ENCODE data around the gene LRRC27.

The LRRC27 gene

GRCh38 chr10:132392811-132393694 is 61.1 kb downstream of the LRRC27 start:
- DNase-seq: no peak

- DNase-seq: no peak
These were observed 61.7 kb downstream of the LRRC27 start for GRCh38 chr10:132393695-132394181.

- DNase-seq: no peak
These were observed 62.3 kb downstream of the LRRC27 start for GRCh38 chr10:132394201-132394811.

GRCh38 chr10:132394936-132395703 is 63.1 kb downstream of the LRRC27 start:
- no peak for DNase-seq

- DNase-seq: no peak
These were observed 63.9 kb downstream of the LRRC27 start for GRCh38 chr10:132395704-132396493.

GRCh38 chr10:132396494-132397035 is 64.6 kb downstream of the LRRC27 start:
- DNase-seq: no peak

GRCh38 chr10:132397036-132397541 is 65.1 kb downstream of the LRRC27 start, which contains the start of gene PWWP2B:
Gene PWWP2B (plus strand): TSS chr10:132397200. CDS start chr10:132397227, 27 bp downstream.
- no peak for DNase-seq

GRCh38 chr10:132397671-132398565 is 65.9 kb downstream of the LRRC27 start:
- no peak for DNase-seq

- no peak for DNase-seq
These were observed 66.6 kb downstream of the LRRC27 start for GRCh38 chr10:132398566-132398991.

GRCh38 chr10:132399117-132400035 is 67.4 kb downstream of the LRRC27 start:
- no peak for DNase-seq

GRCh38 chr10:132400041-132400546 is 68.1 kb downstream of the LRRC27 start:
- DNase-seq: no peak

GRCh38 chr10:132400547-132401151 is 68.7 kb downstream of the LRRC27 start:
- DNase-seq: no peak

- no peak for DNase-seq
These were observed 69.6 kb downstream of the LRRC27 start for GRCh38 chr10:132401401-132402118.

- no peak for DNase-seq
These were observed 70.8 kb downstream of the LRRC27 start for GRCh38 chr10:132402781-132403241.

- no peak for DNase-seq
These were observed 71.6 kb downstream of the LRRC27 start for GRCh38 chr10:132403511-132404168.

- no peak for DNase-seq
These were observed 72.3 kb downstream of the LRRC27 start for GRCh38 chr10:132404169-132404880.
